C4-2B (cell line): Measurements from ENCODE around the gene NFATC2.

ENCODE experiments used
- CTCF ChIP-seq: fragments of 450-650 bp; conservative IDR thresholded peaks from 2 replicates; pipeline ENCODE4 v1.5.1; 2017; ENCODE audit warnings: mild to moderate bottlenecking
- ZFX ChIP-seq: fragments of 450-650 bp; IDR thresholded peaks from 2 replicates; pipeline ENCODE4 v1.6.1; 2017

GRCh38 chr20:51423290-51423667, 119.2 kb downstream of the NFATC2 start:
- TF ChIP-seq CTCF (no peak), ZFX (no peak)
